GM18502 (cell line): ENCODE measurements around the gene TCL1A.
"Not testable (repeated sequence)": the region's sequence is repeated elsewhere in the genome, so short reads cannot be mapped to it uniquely, and the experiment has no call there.

ENCODE experiments used
- ATAC-seq: cut with Tn5 transposase; IDR thresholded peaks from one replicate; pipeline ENCODE4 v1.9.1; 2021; ENCODE audit warnings: mild to moderate bottlenecking; ENCODE audit not compliant: unreplicated experiment, poor library complexity

Gene TCL1A

DNA sequence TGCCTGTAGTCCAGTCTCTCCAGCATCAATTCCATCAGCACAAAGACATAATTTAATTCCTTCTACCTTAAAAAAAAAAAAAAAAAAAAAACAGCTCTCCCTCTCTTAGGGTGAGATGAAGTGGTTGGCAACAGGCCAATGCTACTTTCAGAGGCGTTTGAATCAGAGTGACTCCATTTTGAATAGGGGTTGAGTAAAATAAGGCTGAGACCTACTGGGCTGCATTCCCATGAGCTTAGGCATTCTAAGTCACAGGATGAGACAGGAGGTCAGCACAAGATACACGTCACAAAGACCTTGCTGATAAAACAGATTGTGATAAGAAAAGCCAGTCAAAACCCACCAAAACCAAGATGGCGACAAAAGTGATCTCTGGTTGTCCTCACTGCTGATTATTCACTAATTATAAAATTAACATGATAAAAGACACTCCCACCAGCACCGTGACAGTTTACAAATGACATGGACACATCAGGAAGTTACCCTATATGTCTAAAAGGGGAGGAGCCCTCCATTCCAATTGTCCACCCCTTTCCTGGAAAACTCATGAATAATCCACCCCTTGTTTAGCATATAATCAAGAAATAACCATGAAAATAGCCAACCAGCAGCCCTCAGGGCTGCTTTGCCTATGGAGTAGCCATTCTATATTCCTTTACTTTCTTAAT is 34.6 kb downstream of the TCL1A start:
- ATAC-seq, result no peak

DNA sequence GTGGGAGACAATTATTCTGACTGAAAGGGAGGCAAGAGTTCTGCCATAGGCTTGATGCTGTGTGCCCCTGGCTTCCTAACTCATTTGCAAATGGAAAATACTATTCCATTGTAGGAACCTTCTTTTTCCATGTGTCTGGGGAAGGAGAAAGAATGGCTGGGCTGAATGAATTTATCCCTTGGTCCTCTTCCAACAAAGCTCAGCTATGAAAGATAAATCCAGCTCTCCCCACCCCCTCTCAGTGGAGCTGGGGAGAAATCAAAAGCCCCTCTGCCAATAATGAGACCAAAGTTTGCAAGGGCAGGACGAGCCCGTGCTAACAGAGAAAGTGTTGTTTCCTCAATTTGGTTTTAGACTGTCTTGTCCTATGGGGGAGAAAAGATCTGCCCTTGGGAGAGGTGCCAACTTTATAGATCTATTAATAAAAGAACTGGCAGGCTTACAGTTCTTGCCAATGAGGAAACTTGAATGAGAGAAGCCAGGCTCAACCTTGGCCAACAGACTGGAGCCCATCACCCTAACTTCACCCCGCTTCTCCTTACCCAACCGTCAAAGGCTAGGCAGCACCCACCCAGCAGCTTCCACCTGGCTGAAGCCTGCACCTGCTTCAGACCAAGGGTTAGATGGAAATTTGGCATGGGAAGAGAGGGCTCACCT is 36.6 kb downstream of the TCL1A start:
- ATAC-seq, result no peak

DNA sequence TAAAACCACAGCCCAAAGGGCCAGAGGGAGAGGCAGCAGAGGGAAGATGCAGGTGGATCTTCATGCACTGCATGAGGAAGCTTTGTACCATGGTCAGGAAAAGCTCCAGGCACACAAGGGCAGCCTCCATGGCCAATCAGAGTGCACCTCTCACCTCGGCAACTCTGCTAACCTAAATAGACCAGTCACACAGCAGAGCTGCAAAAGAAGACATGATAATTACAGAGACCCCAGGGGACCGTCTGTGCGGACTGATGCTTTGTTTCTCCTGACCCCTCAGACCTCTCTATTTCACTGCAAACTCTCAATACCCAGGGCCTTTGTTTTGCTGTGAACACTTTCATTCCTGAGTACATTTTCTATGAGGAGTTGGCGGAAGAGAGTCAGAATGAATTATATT is 38.4 kb downstream of the TCL1A start:
- ATAC-seq, result no peak

DNA sequence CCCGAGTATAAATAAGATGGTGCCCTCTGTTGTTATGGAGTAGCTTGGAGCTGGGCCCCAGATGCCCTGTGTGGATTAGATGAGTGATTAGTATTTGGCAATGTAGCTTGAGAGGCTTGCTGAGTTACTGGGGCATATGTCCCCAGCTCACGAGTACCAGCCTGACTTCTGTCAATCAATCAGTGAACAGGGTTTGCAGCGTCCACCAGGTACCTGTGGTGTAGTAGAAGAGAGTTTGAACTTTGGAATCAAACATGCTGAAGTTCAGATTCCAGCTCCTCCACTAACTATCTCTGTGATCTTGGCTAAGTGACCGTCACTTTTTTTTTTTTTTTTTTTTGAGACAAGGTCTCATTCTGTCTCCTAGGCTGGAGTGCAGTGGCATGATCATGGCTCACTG is 39.3 kb downstream of the TCL1A start:
- no peak for ATAC-seq

DNA sequence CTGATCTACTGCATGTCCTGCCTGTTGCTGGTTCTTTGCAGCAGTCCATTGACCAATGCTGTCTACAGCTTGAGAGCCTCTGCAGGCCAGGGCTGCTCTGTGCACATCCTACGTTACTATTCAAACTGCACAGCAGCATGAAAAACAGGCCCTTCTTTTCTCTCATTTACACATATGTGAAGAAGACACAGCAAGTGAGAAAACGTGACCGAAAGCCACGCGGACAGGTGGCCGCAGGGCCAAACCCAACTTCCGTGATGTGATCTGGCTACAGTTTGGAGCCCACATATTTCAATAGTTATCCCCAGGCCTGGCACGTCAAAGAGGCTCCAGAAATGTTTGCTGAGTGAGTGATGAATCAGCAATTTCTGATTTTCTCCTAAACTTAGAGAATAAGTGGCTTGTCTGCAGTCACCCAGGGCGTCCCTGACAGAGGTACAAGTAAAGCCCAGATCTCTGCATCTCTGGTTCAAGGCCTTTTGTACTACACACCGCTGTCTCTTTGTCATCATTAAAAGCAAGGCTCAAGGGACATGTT is 45.6 kb downstream of the TCL1A start:
- ATAC-seq, result peak; percentile 37

DNA sequence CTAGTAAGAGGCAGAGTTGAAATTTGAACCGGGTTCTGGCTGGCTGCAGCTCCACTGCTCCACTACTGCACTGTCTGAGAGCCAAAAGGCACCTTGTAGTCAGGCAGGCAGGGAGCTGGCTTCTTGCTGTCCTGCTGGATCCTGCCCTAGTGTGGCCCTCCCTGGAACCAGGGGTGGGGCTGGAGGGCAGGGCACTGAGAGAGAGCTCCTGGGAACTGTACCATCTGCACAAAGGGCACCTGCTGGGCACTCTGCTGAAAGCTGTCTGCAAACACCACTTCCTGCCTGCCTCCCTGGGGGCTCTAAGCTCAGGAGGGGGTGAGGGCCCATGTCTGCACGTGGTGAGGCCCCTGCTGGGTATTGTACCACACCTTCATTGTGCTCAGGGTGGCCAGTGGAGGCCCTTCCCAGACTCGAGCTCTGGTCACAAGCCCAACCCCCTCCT is 46.7 kb downstream of the TCL1A start:
- ATAC-seq, result no peak

GRCh38 chr14:95666450-95666849 is 47.5 kb downstream of the TCL1A start:
- ATAC-seq, result no peak

DNA sequence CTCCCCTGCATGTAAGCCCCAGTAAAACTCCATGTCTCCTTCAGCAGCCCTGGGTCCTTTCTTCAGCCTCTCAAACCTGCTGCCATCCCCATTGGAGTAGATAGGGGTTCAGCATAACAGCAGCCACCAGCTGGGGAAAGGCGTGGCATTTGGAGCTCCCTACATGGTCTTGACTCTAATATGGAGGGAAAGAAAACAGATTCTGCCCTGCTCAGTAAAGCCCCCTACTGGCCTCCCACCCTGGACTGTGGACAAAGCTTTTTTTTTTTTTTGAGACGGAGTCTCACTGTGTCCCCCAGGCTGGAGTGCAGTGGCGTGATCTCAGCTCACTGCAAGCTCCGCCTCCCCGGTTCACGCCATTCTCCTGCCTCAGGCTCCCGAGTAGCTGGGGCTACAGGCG is 48.4 kb downstream of the TCL1A start:
- ATAC-seq, result not testable (repeated sequence)

DNA sequence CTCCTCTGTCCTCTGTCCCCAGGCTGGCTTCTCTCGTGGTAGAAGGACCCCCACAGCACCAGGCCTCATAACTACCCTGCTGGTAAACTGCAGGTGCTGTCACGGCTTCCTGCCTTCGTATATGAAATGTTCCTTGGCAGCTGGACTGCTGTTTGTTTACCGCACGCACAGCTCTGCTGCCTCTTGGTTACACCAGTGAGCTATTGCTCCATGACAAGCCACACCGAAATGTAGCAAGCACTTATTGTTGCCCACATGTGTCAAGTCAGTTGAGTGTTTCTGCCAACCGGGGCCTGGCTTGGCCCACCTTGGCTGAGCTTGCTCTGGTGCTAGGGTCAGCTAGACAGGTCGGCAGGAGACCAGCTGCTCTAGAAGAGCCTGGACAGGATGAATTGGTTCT is 49.4 kb downstream of the TCL1A start:
- peak; percentile 19 for ATAC-seq

- no peak for ATAC-seq
These were observed 49.9 kb downstream of the TCL1A start for GRCh38 chr14:95664066-95664465.

GRCh38 chr14:95663226-95663797 is 50.6 kb downstream of the TCL1A start:
- ATAC-seq, result no peak

DNA sequence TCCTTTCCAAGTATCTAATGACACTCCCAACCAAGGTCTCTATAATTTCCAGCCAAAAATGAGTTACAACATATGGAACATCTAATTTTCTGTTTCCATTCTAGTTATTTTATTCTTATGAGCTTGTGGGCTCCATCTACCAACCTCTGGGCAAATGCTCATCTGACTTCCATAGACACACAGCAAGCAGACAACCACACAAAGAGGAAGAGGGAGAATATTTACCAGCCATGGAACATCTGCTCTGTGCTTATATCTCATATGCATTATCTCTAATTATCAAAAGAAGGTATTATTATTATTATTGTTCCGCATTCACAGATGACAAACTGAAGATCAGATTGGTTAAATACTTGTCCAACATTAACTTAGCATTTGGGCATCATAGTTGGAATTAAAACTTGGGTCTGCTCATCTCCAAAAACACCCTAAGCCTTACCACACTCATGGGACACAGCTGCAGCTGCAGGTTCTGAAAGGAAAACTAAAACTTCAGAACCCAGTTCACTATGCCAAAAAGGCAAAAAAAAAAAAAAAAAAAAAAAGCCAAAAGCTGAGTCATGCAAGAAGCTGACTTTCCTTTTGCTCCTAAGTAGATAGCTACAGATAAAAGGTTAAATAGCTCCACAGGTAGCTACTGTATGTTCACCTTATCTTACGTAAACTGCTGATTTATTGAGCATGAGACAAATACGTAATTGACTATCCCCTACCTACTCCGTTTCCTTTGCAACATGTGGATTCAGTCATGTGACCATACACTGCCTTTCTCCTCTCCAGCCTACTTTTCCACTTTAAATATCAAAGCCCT is 51.3 kb downstream of the TCL1A start:
- peak; percentile 42 for ATAC-seq

GRCh38 chr14:95660651-95661515 is 53.0 kb downstream of the TCL1A start:
- no peak for ATAC-seq

DNA sequence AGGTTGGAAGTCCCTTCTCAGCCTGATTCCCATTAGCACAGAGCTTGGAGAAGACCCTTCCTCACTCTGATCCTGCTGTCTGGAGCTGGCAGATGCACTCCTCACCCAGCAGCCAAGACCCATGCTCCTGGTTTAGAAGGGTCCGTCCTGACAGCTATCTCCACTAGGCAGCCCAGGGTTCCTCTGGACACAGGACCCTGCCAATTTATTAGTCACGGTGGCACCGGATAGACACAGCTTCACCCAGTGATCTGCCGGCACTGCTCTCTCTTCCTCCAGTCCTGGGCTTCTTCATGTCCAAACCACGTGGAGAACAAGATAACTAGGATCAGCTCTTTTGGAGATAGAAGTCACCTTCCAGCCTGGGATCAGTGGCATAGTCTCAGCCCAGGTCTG is 53.9 kb downstream of the TCL1A start:
- ATAC-seq, result no peak
